GM18505 (cell line): Measurements from ENCODE around the gene MR1.

Source experiments
- ATAC-seq: cut with Tn5 transposase; IDR thresholded peaks from one replicate; pipeline ENCODE4 v1.9.1; 2021; ENCODE audit not compliant: unreplicated experiment
- POLR2A ChIP-seq: IDR thresholded peaks from 4 replicates; pipeline ENCODE4 v1.6.1; 2011; ENCODE audit warnings: borderline replicate concordance; ENCODE audit not compliant: insufficient read depth, insufficient read length; ENCODE audit errors: extremely low read depth

MR1 gene

DNA sequence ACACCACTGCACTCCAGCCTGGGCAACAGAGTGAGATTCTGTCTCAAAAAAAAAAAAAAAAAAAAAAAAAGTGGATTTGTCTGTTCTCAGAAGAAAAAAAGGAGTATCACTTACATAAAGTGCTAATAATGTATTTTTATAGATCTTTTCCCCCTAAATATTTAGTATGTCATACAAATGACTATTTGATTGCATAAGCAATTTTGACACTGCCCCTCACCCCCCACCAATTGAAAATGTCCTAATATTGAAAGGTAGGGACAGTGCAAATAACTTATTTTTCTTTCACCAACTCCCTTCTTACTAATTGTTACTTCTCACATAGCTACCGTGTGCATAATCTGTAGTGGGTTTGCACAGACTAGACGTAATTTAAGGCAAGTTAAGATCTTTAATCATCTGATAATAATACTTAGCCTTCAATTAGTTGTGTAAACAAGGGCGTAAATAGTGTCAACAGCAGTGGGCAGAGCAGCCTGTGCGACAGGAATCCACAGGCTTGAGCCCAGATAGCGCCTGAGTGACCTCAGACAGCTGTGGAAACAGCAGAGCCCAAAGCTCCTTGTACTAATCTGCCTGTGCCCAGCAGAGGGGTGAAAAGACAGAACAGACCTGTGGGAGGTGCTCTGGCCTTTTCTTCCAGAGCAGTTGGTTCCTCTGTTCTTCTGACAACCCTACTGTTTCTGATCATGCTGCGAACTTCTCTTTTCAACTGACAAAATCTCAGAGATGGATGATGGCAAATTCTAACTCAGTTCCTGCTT is 50.2 kb downstream of the MR1 start:
- no peak for TF ChIP-seq POLR2A
- no peak for ATAC-seq

DNA sequence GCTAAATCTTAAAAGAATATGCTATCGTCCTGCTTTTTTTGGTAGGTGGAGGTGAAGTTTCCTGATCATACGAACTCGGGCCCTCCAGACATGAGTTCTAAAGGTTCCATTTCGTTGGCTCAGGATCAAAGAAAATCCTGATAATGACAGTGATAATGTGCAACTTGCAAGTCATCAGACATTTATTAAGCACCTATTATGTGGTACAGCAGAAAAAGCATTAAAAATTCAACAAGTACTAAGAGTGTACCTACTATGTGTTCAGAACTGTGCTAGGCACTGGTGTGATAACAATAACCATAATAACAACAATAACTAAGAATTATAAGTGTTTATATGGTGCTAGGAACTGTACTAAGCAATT is 50.8 kb downstream of the MR1 start:
- TF ChIP-seq POLR2A, result no peak
- ATAC-seq, result no peak

GRCh38 chr1:181086091-181086490 is 52.3 kb downstream of the MR1 start:
- no peak for ATAC-seq
- TF ChIP-seq POLR2A, result no peak

DNA sequence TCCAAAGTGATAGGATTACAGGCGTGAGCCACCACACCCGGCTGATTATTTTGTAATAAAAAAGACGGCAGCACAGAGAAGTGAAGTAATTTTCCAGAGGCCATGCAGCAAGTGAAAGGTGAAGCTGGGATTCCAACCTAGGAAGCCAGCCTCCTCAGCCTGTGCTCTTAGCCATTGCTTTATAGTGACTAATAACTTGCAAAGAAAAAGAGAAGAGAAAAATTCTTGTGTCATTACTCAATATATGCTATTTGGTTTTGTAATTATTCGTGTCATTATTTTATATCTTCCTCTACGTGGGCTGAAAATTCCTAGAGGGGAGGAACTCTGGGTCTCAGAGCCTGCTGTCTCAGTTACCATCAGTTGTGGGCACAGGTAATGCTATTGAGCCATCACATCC is 53.1 kb downstream of the MR1 start:
- ATAC-seq, result no peak
- no peak for TF ChIP-seq POLR2A

GRCh38 chr1:181087400-181087901 is 53.7 kb downstream of the MR1 start:
- no peak for TF ChIP-seq POLR2A
- no peak for ATAC-seq

DNA sequence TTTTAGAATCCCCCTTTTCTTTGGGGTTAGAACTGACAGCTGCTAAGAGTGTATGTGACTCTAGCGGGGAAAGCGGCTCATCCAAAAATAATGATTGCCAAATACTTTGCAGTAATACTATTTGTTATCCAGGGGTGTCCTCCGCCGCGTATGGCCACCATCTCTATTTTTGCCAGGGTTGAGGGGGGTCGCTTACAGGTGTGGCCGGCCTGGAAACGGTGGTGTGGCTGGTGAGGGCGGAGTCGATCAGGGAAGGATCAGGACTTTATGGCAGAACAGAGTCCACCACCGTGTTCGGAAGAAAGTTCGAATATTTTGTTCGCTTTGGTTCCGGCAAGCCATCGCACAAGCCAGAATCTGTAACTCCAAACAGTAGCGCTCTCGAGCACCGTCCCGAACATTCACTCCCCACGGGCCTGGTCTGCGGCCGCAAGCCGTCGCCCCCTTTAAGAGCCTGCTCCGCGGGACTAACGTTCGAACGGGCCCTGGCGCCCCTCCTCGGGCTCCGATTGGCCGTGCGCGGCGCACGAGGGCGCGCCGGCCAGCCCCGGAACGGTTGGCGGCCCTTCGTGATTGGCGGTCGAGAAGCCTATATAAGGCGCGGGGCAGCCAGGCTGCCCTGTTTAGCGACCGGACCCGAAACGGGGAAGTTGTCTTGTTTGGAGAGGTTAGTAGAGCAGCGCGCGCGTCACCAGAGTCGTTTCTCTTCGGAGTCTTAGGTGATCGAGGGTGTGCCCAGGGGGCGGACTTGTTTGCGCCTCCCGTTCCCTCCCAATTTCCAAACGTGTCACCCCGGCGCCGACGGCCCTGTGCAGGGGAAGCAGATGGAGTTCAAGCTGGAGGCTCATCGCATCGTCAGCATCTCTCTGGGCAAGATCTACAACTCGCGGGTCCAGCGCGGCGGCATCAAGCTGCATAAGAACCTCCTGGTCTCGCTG is 54.6 kb downstream of the MR1 start, which contains the start of gene IER5:
Gene IER5 (plus strand): TSS at position 622 of the 938 bp plus-strand sequence. CDS start 203 bp downstream, at position 825.
- peak; percentile 65 for ATAC-seq
- TF ChIP-seq POLR2A, result peak; percentile 100

DNA sequence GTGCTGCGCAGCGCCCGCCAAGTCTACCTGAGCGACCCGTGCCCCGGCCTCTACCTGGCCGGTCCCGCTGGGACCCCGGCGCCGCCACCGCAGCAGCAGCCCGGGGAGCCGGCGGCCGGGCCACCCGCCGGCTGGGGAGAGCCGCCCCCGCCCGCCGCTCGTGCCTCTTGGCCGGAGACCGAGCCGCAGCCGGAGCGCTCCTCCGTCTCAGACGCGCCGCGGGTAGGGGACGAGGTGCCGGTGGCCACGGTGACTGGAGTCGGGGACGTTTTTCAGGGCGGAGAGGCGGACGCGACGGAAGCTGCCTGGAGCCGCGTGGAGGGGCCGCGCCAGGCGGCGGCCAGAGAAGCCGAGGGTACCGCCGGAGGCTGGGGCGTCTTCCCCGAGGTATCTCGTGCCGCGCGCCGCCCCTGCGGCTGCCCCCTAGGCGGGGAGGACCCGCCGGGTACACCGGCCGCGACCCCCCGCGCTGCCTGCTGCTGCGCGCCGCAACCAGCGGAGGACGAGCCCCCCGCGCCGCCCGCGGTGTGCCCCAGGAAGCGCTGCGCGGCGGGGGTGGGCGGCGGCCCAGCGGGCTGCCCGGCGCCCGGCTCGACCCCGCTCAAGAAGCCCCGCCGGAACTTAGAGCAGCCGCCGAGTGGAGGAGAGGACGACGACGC is 55.4 kb downstream of the MR1 start:
- no peak for TF ChIP-seq POLR2A
- ATAC-seq, result peak; percentile 13

DNA sequence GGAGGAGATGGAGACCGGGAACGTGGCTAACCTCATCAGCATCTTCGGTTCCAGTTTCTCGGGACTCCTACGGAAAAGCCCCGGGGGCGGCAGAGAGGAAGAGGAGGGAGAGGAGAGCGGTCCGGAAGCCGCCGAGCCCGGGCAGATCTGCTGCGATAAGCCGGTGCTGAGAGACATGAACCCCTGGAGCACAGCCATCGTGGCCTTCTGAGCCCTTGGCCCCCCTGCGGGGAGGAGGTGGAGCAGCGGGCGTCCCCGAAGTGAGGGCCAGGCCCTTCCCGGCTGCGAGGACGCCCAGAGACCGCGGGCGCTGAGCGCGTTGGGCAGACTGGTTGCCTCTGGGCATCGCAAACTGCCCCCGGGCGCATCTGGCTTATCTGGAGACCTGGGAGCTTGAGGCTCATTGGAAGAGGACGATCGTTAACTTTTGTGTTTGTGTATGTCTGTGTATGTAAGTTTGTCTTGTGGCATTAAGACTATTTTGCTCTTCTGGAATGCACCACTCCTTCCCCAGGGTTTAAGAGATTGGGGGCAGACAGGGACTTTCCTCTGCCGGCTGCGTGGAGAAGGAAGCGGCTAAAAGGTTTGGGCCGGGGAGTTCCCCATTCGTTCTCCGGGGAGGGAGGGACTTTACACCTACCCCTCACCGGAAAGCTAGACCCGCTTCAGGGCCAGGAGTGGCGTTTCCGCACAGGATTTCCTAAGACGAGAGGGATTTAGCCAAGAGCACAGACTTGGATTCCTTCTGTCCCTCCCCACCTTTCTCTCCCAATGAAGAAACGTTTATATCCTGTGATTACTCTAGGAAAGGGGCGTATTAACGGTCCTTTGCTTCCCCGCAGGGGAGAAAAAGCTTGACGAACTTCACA is 56.1 kb downstream of the MR1 start:
- peak; percentile 71 for TF ChIP-seq POLR2A
- peak; percentile 26 for ATAC-seq

DNA sequence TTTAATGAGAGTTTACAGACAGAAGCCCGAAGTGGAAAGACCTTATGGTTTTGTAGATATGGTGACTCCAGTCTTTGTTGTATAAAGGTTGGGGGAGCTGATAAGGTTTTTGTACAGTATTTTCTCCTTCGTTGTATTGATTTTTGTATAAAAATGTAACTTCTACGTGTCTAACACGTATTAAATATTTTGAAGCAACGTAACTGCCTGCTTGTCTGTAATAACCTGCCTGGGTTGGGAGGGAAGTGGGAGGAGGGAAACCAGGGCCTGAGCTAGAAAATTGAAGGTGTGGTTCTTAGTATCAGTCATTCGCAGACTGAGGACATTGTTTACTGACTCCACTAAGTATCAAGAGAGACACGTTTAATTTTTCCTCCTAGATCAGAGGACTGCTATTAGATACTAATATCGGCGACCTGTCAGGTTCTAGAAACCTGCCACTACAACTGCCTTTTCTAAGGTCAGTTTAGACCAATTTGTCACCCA is 56.9 kb downstream of the MR1 start:
- ATAC-seq, result no peak

DNA sequence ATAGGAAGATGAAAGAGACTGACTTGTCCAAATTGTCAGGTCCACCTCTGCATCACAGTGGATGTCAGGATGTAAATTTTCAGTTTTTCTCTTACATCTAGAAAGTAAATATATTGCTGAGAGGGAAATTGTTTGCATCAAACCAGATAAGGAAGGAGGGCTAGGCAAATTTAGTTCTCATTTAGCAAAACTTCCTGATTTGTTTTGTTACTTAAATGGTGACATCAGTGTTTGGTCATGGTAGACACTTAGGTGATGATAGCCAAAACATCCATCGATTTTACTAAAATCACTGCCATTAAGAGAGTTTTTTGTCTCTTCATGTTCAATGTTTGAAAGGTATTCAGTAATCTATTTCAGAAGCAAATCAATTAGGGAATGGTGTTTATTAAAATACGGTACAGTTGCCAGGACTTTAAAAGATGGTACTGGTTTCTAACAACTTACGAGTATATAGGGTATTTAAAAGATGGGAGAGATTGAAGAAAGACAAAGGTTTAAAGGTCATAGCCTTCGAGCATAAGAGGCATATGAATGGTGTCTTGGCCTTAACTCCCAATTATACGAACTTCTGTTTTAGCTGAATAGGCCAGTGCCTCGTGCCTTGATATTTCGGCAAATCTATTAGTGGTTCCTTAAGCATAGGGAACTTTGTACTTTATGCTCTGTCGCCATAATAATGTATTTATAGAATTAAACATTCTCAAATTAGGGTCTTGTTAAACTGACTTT is 57.7 kb downstream of the MR1 start:
- no peak for TF ChIP-seq POLR2A
- no peak for ATAC-seq

More for the DNA sequence above, 56.9 kb downstream of the MR1 start:
- TF ChIP-seq POLR2A, result no peak

- TF ChIP-seq POLR2A, result peak; percentile 27
Measured at GRCh38 chr1:181092056-181092455, 58.3 kb downstream of the MR1 start.

More at GRCh38 chr1:181092056-181092455, 58.3 kb downstream of the MR1 start:
- no peak for ATAC-seq
